ENCODE measurements around the gene LMNA. TPM values are rescaled to one million over a fixed set of nuclear protein-coding genes. Genes with fewer than 3 reads are reported as not detected.

LMNA gene
- total RNA-seq, 1 experiment from 2014 or later: 580 TPM

DNA sequence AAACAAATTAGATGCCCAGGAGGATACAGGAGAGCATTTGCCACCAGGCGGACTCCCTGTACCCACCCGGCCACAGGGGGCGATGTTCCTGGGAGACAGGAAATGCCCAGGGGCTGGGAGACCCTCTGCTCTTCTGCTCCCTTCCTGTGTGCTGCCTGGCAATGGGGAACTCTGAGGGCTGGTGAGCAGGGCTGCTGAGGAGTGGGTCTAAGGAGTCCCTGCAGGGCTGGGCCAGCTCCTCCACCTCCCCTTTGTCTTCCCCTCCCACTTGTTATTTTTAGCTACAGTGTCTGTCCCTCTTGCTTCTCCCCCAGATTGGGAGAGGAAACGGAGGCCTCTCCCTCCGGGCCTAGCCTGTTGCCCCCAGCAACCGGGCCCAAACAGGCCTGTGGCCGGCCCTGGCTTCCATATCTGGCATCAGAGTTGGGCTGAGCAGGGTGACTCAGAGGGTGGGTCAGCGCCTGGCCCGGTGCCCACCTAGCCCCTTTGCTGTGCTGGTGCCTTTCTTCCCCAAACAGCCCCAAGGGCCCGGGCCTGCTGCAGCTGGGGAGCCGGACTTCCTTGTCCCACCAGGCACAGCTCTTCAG is 11.6 kb downstream of the LMNA start:
- Histone ChIP-seq H4K20me1 (ENCODE audit: insufficient read depth) (no peaks in the 10 kb centered on the region), H3K27ac (peak overlapping the region; percentile 98), H2AFZ (no peak overlapping the region), H3K27me3 (ENCODE audit: insufficient read depth, low read depth) (no peaks in the 10 kb centered on the region), H3K36me3 (ENCODE audit: low read depth) (no peaks in the 10 kb centered on the region), H3F3A (ENCODE audit: insufficient read depth, low read depth) (peaks cover 89% of the 10 kb centered on the region), H3K4me1 (replicated peaks; ENCODE audit: insufficient read depth) (peaks cover 94% of the 10 kb centered on the region), H3K4me3 (peak overlapping the region; percentile 41; the same call in 1 of the 2 replicates), H3K79me2 (ENCODE audit: low read depth) (peaks cover 76% of the 10 kb centered on the region), H3K9me3 (ENCODE audit: insufficient read depth, low read depth) (no peaks in the 10 kb centered on the region), H3K4me2 (peak overlapping the region; percentile 99), H3K9me2 (ENCODE audit: insufficient read depth) (no peaks in the 10 kb centered on the region)
- no peak for TF ChIP-seq EZH2 (IDR thresholded peaks at IDR 0.05; ENCODE audit: low read depth)
- TF ChIP-seq, protein P1, sequence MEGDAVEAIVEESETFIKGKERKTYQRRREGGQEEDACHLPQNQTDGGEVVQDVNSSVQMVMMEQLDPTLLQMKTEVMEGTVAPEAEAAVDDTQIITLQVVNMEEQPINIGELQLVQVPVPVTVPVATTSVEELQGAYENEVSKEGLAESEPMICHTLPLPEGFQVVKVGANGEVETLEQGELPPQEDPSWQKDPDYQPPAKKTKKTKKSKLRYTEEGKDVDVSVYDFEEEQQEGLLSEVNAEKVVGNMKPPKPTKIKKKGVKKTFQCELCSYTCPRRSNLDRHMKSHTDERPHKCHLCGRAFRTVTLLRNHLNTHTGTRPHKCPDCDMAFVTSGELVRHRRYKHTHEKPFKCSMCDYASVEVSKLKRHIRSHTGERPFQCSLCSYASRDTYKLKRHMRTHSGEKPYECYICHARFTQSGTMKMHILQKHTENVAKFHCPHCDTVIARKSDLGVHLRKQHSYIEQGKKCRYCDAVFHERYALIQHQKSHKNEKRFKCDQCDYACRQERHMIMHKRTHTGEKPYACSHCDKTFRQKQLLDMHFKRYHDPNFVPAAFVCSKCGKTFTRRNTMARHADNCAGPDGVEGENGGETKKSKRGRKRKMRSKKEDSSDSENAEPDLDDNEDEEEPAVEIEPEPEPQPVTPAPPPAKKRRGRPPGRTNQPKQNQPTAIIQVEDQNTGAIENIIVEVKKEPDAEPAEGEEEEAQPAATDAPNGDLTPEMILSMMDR (conservative IDR thresholded peaks at IDR 0.05): peak; percentile 68
- no TSS peak for BruUV-seq (replicated peaks)
- ChIA-PET CTCF (interaction anchor here (0.8 to 1.0 kb wide), 2 partner anchors 12 to 29 kb away, joined by 3 to 4 read pairs; no protein-coding TSS in a partner anchor), POLR2A (ENCODE audit: unreplicated experiment) (interaction anchor here (0.6 to 2.0 kb wide), 5 partner anchors 11 to 63 kb away, joined by 5 to 21 read pairs (median 9); partner anchors contain the start of gene LMNA)
- intact Hi-C loops (cut with micrococcal nuclease; ENCODE audit: unreplicated experiment): loop anchor here (1.0 to 10.0 kb wide), 2 partner anchors 165 to 379 kb away; partner anchors contain the start of gene MEF2D
- DNase-seq: peak; percentile 96 to 98

DNA sequence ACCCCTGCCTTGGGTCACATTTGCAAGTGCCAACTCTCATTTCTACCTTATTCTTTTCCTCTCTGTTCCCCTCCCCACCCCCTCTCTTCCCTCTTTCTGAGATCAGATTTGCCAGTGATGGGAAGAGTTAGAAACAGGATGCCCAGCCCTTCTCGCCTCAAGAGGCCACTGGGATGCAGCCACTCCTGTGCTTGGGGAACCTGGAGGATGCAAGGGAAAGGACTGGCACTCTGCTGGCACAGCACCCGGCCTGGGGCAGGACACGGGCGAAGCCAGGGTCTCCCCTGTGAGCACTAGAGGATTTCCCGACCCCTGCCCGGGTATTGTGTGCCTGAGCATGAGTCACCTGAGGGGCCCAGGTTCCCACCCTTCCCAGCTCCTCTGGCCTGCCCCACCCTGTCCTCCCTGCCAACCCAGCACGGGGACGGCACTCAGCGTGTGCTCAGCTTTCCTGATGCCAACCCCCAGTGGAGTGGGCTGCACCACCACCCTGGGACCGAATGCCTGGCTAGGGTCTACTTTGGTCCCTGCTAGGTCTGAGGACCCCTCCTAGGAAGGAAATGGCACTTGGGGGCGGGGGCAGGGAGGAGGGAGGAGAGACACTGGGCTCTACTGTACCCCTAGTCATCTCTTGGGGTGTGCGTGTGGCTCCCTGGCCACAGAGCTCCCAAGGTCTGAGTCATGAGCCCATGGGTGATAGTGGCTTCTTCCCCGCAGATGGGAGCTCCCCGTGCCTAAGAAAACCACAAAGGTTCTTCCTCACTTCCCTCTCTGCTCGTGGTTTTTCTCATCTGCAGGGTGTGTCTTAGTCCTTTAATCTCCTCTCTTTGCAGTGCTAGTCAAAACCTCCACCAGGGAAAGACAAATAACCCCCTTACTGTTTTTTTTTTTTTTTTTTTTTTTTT is 12.4 kb downstream of the LMNA start:
- Histone ChIP-seq H3K27me3 (ENCODE audit: insufficient read depth, low read depth) (no peaks in the 10 kb centered on the region), H4K20me1 (ENCODE audit: insufficient read depth) (no peaks in the 10 kb centered on the region), H3K9me3 (ENCODE audit: insufficient read depth, low read depth) (no peaks in the 10 kb centered on the region), H3K36me3 (ENCODE audit: low read depth) (peaks cover 7% of the 10 kb centered on the region; the same call in 1 of the 2 replicates), H3K4me3 (peak overlapping the region; percentile 41; the same call in 1 of the 2 replicates), H3F3A (ENCODE audit: insufficient read depth, low read depth) (peaks cover 81% of the 10 kb centered on the region), H3K4me1 (replicated peaks; ENCODE audit: insufficient read depth) (peaks cover 87% of the 10 kb centered on the region), H3K4me2 (peak overlapping the region; percentile 99), H3K79me2 (ENCODE audit: low read depth) (peaks cover 76% of the 10 kb centered on the region), H3K9me2 (ENCODE audit: insufficient read depth) (no peaks in the 10 kb centered on the region), H3K27ac (peak overlapping the region; percentile 98), H2AFZ (no peak overlapping the region)
- BruUV-seq (replicated peaks): TSS peak; percentile 22
- TF ChIP-seq, protein P1 (conservative IDR thresholded peaks at IDR 0.05): no peak
- no peak for TF ChIP-seq EZH2 (IDR thresholded peaks at IDR 0.05; ENCODE audit: low read depth)
- ChIA-PET POLR2A (ENCODE audit: unreplicated experiment) (interaction anchor here (0.5 to 2.0 kb wide), 9 partner anchors 8 to 189 kb away, joined by 3 to 21 read pairs (median 7); partner anchors contain the start of gene LMNA), CTCF (interaction anchor here (0.6 to 1.0 kb wide), 5 partner anchors 10 to 30 kb away, joined by 3 to 11 read pairs (median 7); no protein-coding TSS in a partner anchor)
- intact Hi-C loops (cut with micrococcal nuclease; ENCODE audit: unreplicated experiment): loop anchor here (1.0 to 10.0 kb wide), 2 partner anchors 166 to 378 kb away; partner anchors contain the start of gene MEF2D
- DNase-seq: peak; percentile 83 to 84

DNA sequence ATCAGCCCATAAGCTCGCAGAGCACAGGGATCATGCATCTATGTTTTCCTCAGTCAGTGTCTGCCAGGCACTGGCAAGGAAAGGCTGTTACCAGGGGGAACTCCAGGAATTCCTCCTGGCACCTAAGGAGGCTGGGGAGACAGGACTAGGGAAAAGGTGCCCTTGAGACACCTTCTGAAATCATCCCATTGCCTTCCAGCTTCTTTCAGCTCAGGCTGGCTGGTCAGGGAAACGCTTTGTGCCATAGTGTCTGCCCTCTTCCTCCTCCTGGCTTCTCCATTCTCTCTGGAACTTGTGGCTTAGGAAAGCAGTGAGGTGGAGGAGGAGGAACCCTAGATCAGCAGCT is 13.8 kb downstream of the LMNA start:
- no peaks in the 10 kb centered on the region for H3K27me3 ChIP-seq (ENCODE audit: insufficient read depth, low read depth)
- intact Hi-C loops (cut with micrococcal nuclease; ENCODE audit: unreplicated experiment): loop anchor here (10.0 kb wide), 1 partner anchor 377 kb away; the partner anchor contains the start of gene MEF2D
- TF ChIP-seq, protein P1 (conservative IDR thresholded peaks at IDR 0.05): no peak
- no peak for TF ChIP-seq EZH2 (IDR thresholded peaks at IDR 0.05; ENCODE audit: low read depth)
- POLR2A ChIA-PET (ENCODE audit: unreplicated experiment): interaction anchor here (0.6 to 0.8 kb wide), 2 partner anchors 32 to 66 kb away, joined by 4 read pairs; partner anchors contain the start of gene SLC25A44
- peaks cover 75% of the 10 kb centered on the region for H3F3A ChIP-seq (ENCODE audit: insufficient read depth, low read depth)
- CTCF ChIA-PET: interaction anchor here (0.9 to 3.1 kb wide), 2 partner anchors 11 to 32 kb away, joined by 5 to 31 read pairs; no protein-coding TSS in a partner anchor
- H3K36me3 ChIP-seq (ENCODE audit: low read depth): peaks cover 14% of the 10 kb centered on the region
- peaks cover 77% of the 10 kb centered on the region for H3K79me2 ChIP-seq (ENCODE audit: low read depth)
- no TSS peak for BruUV-seq (replicated peaks)
- no peaks in the 10 kb centered on the region for H3K9me3 ChIP-seq (ENCODE audit: insufficient read depth, low read depth)
- peak overlapping the region; percentile 98 for H3K27ac ChIP-seq
- H3K4me2 ChIP-seq: peak overlapping the region; percentile 99
- no peaks in the 10 kb centered on the region for H3K9me2 ChIP-seq (ENCODE audit: insufficient read depth)
- H3K4me3 ChIP-seq: no peak overlapping the region; the same call in 1 of the 2 replicates
- H3K4me1 ChIP-seq (replicated peaks; ENCODE audit: insufficient read depth): peaks cover 73% of the 10 kb centered on the region
- no peak overlapping the region for H2AFZ ChIP-seq
- no peak for DNase-seq
- H4K20me1 ChIP-seq (ENCODE audit: insufficient read depth): peaks cover 6% of the 10 kb centered on the region; the same call in 1 of the 2 replicates

Measured in PC-9 (cell line).